Measurements from ENCODE around the gene MAP3K7CL. TPM values are rescaled to one million over a fixed set of nuclear protein-coding genes. Genes with fewer than 3 reads are reported as not detected.
A peak's percentile ranks its signal among the peaks of the same experiment; 100 is the strongest.

Gene MAP3K7CL
- total RNA-seq, 4 donors from 2014 or later = 6.8 to 10.4 (median 8.8) TPM

DNA sequence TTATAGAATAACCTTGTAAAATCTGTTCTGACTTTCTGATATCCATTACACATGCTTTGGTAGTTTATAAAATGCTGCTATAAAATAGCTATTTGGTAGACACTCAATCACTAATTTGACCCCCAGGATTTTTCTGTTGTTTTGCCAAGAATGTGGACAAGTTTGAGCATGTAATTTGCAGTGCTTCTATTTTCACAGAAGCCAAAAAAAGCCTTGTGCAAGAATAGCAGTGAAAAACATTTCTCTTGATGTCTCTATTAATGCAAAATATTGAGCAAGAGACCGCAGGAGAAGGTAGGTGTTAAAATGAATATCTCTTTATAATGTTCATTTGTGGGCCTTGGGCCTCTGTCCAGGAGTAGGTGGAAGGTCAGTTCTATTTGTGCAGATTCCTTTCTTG, 22.5 kb downstream of the MAP3K7CL start:
- H3K36me3 ChIP-seq = no peaks in the 10 kb centered on the region
- H3K4me1 ChIP-seq = peaks cover 36% of the 10 kb centered on the region
- H3K4me3 ChIP-seq = no peak overlapping the region
- H3K27me3 ChIP-seq = no peaks in the 10 kb centered on the region
- H3K27ac ChIP-seq = no peak overlapping the region
- no peak for TF ChIP-seq POLR2A (IDR thresholded peaks at IDR 0.05)
- TF ChIP-seq POLR2AphosphoS5 (IDR thresholded peaks at IDR 0.05) = no peak
- TF ChIP-seq EP300 (IDR thresholded peaks at IDR 0.05) = no peak
- TF ChIP-seq, protein P1, sequence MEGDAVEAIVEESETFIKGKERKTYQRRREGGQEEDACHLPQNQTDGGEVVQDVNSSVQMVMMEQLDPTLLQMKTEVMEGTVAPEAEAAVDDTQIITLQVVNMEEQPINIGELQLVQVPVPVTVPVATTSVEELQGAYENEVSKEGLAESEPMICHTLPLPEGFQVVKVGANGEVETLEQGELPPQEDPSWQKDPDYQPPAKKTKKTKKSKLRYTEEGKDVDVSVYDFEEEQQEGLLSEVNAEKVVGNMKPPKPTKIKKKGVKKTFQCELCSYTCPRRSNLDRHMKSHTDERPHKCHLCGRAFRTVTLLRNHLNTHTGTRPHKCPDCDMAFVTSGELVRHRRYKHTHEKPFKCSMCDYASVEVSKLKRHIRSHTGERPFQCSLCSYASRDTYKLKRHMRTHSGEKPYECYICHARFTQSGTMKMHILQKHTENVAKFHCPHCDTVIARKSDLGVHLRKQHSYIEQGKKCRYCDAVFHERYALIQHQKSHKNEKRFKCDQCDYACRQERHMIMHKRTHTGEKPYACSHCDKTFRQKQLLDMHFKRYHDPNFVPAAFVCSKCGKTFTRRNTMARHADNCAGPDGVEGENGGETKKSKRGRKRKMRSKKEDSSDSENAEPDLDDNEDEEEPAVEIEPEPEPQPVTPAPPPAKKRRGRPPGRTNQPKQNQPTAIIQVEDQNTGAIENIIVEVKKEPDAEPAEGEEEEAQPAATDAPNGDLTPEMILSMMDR (IDR thresholded peaks at IDR 0.05) = no peak
- WGBS = 33% methylated on average over 1 of the region's 1 CpG
- DNase-seq (ENCODE audit: low spot score in 2 of 2) = no peak
- H3K9me3 ChIP-seq = no peaks in the 10 kb centered on the region

DNA sequence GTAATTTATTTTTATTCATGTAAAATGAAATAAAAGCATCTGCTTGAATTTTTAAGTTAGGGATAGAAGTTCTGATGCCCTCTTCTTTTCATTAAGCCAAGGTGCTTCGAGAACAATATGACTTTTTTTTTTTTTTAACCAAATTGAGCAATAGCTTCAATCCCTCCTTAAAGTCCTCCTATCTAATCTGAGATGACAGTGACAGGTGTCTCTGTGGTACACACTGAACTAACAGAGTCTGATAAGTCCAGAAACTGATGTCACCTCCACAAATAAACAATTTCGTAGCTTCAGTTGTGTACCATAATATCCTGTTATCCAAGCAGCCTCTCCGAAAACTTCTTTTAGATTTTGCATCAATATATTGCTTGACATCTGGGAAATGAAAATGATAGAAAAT, 23.8 kb downstream of the MAP3K7CL start:
- no peaks in the 10 kb centered on the region for H3K36me3 ChIP-seq
- no peak overlapping the region for H3K4me3 ChIP-seq
- no peaks in the 10 kb centered on the region for H3K9me3 ChIP-seq
- TF ChIP-seq EP300 (IDR thresholded peaks at IDR 0.05) = no peak
- no peak for TF ChIP-seq POLR2AphosphoS5 (IDR thresholded peaks at IDR 0.05)
- TF ChIP-seq, protein P1 (IDR thresholded peaks at IDR 0.05) = no peak
- TF ChIP-seq POLR2A (IDR thresholded peaks at IDR 0.05) = no peak
- no peaks in the 10 kb centered on the region for H3K27me3 ChIP-seq
- no peak overlapping the region for H3K27ac ChIP-seq
- no peak for DNase-seq (ENCODE audit: low spot score in 2 of 2)
- peaks cover 22% of the 10 kb centered on the region for H3K4me1 ChIP-seq
- 92% methylated on average over 3 of the region's 3 CpGs for WGBS

DNA sequence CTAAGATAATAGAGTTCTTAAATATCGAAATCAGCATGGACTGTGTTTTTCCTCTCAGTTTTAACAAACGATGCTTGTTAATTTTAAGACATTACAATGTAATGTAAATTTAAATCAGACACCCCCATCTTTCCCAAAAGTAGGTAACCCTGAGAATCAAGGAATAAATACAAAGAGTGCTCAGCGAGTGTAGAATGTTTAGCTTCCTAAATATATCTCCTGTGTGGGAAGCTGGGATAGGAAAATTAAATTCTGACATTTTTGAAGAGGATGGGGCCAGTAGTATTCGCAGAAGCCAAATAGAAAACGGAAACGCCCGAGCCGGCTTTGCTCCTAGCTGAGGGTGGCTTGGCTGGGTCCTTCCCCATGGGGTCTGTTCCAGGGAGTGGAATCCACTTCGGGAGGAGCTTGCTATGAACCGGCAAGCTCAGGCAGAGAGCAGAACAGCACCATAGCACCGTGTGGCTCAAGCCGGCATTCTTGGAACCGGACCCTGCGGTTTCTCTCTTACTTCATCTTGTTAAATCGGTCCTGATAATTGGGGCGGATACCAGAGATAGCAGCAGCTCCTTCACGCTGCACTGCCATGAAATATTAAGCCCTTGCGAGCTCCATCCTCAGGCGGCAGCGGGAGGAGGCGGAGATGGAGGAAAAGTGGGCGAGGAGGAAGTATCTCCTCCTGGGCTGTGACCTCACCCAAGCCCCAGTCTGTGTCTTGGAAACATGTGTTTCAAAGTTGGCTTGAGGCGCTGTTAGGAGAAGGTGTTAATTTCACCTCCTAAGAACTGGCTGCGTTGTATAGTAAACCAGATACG, 24.9 kb downstream of the MAP3K7CL start:
- TF ChIP-seq POLR2AphosphoS5 (IDR thresholded peaks at IDR 0.05) = no peak
- no peak for TF ChIP-seq POLR2A (IDR thresholded peaks at IDR 0.05)
- no peak for TF ChIP-seq EP300 (IDR thresholded peaks at IDR 0.05)
- TF ChIP-seq, protein P1 (IDR thresholded peaks at IDR 0.05) = no peak
- peaks cover 17% of the 10 kb centered on the region for H3K4me1 ChIP-seq
- H3K36me3 ChIP-seq = no peaks in the 10 kb centered on the region
- H3K9me3 ChIP-seq = no peaks in the 10 kb centered on the region
- H3K27ac ChIP-seq = no peak overlapping the region
- H3K27me3 ChIP-seq = no peaks in the 10 kb centered on the region
- peak overlapping the region; percentile 29 for H3K4me3 ChIP-seq
- 34% methylated on average over 25 of the region's 25 CpGs for WGBS
- peak in 1 of 2 donors; percentile 66 for DNase-seq (ENCODE audit: low spot score in 2 of 2)

DNA sequence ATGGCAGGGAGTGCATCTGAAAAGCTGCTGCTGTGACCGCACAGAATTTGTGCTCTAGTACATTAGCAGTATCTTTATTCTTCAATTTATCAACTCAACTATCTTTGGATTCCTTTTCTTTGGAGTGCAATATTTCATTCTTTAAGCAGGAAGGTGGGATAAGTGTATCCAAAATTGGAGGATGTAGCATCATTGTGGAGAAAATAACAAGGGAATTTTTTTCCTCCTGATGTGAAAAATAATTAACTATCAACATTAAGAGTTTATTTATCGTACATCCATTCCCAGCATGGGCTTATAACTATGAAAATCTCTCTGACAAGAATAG, 25.5 kb downstream of the MAP3K7CL start:
- 74% methylated on average over 2 of the region's 2 CpGs for WGBS
- H3K27me3 ChIP-seq = no peaks in the 10 kb centered on the region
- H3K9me3 ChIP-seq = no peaks in the 10 kb centered on the region
- no peak for DNase-seq (ENCODE audit: low spot score in 2 of 2)
- TF ChIP-seq, protein P1 (IDR thresholded peaks at IDR 0.05) = no peak
- TF ChIP-seq POLR2AphosphoS5 (IDR thresholded peaks at IDR 0.05) = no peak
- no peak for TF ChIP-seq EP300 (IDR thresholded peaks at IDR 0.05)
- TF ChIP-seq POLR2A (IDR thresholded peaks at IDR 0.05) = no peak
- no peak overlapping the region for H3K27ac ChIP-seq
- no peaks in the 10 kb centered on the region for H3K36me3 ChIP-seq
- H3K4me3 ChIP-seq = peak overlapping the region; percentile 29
- H3K4me1 ChIP-seq = peaks cover 17% of the 10 kb centered on the region

DNA sequence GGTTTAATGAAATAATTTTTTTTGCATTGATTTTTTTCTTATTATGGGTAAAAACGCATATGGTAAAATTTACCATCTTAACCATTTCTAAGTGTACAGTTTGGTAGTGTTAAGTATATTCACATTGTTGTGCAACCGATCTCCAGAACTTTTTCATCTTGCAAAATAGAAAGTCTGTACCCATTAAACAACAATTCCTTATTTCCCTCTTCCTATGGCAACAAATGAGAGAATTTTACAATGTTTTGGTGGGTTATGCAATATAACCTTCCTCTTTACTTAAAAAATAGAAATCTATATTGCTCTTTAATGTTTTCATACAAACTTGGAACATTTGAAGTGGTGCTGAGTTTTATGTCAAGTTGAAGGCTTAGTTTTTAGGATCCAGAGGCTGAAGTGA, 26.6 kb downstream of the MAP3K7CL start:
- no peaks in the 10 kb centered on the region for H3K36me3 ChIP-seq
- peaks cover 12% of the 10 kb centered on the region for H3K4me1 ChIP-seq
- H3K4me3 ChIP-seq = no peak overlapping the region
- no peaks in the 10 kb centered on the region for H3K9me3 ChIP-seq
- DNase-seq (ENCODE audit: low spot score in 2 of 2) = no peak
- H3K27me3 ChIP-seq = no peaks in the 10 kb centered on the region
- H3K27ac ChIP-seq = no peak overlapping the region
- WGBS = 91% methylated on average over 2 of the region's 2 CpGs
- TF ChIP-seq POLR2A (IDR thresholded peaks at IDR 0.05) = no peak
- TF ChIP-seq, protein P1 (IDR thresholded peaks at IDR 0.05) = no peak
